ENCODE measurements around the gene DACT3.

- TF ChIP-seq CTCF (IDR thresholded peaks at IDR 0.05; ENCODE audit: low read depth, low read length) (no peak), EZH2phosphoT487 (IDR thresholded peaks at IDR 0.05; ENCODE audit: low read depth) (no peak)
These were observed 30.1 kb upstream of the DACT3 start for GRCh38 chr19:46691104-46691503.
